Measurements from ENCODE around the gene MRPS9. TPM values are rescaled to one million over a fixed set of nuclear protein-coding genes. Genes with fewer than 3 reads are reported as not detected.

Gene MRPS9
- total and polyA plus RNA-seq, 2 donors (not counting 3 experiments of a cell fraction or from before 2014, with no cell fraction given): 14.5 to 23.9 TPM

GRCh38 chr2:105141099-105141614 is 103.3 kb downstream of the MRPS9 start:
- Histone ChIP-seq H2AFZ (ENCODE audit: low read depth, low read length) (no peak overlapping the region), H3K27me3 (ENCODE audit: control insufficient read depth in 2 of 2, insufficient read depth in 2 of 2, low read length in 2 of 2) (peaks cover 19 to 37% of the 10 kb centered on the region in 2 experiments), H3K9me3 (replicated peaks; ENCODE audit: control insufficient read depth, insufficient read depth, low read length) (no peaks in the 10 kb centered on the region), H3K4me2 (ENCODE audit: insufficient read depth, low read length) (no peak overlapping the region), H3K4me1 (ENCODE audit: control insufficient read depth, extremely low read depth, insufficient read depth, low read length) (no peaks in the 10 kb centered on the region), H3K27ac (ENCODE audit: insufficient read depth, low read depth, low read length) (no peak overlapping the region), H3K9me1 (replicated peaks; ENCODE audit: control insufficient read depth, extremely low read depth, insufficient read depth, low read length) (no peaks in the 10 kb centered on the region), H3K9ac (replicated peaks; ENCODE audit: extremely low read depth, insufficient read depth, low read length) (no peak overlapping the region), H3K36me3 (ENCODE audit: control insufficient read depth in 2 of 2, extremely low read depth in 1 of 2, insufficient read depth in 2 of 2, low read length in 2 of 2) (no peaks in the 10 kb centered on the region), H4K20me1 (replicated peaks; ENCODE audit: control insufficient read depth, extremely low read depth, insufficient read depth, low read length) (no peaks in the 10 kb centered on the region), H3K79me2 (ENCODE audit: control insufficient read depth, insufficient read depth, low read length) (no peaks in the 10 kb centered on the region), H3K4me3 (replicated peaks in 1 of 3; ENCODE audit: insufficient read depth in 1 of 3, low read depth in 1 of 3, low read length in 3 of 3) (no peak overlapping the region)
- BruUV-seq (replicated peaks): no TSS peak
- FAIRE-seq (no peak), DNase-seq (ENCODE audit: low read depth, low spot score) (no peak)
- POLR2A ChIA-PET: no interaction called here
- CTCF ChIA-PET: no interaction called here
- TF ChIP-seq MYC (IDR thresholded peaks at IDR 0.05; ENCODE audit: low read depth, low read length): no peak
- TF ChIP-seq POLR2A (IDR thresholded peaks at IDR 0.05; ENCODE audit: low read depth, low read length): no peak
- TF ChIP-seq GATA2 (IDR thresholded peaks at IDR 0.05; ENCODE audit: insufficient read depth, insufficient read length, low read depth, low read length): no peak
- TF ChIP-seq FOS (IDR thresholded peaks at IDR 0.05; ENCODE audit: borderline replicate concordance, insufficient read depth, low read length): no peak
- no peak for TF ChIP-seq MAX (IDR thresholded peaks at IDR 0.05; ENCODE audit: insufficient read depth, insufficient read length)
- no peak for TF ChIP-seq JUN (IDR thresholded peaks at IDR 0.05; ENCODE audit: borderline replicate concordance, insufficient read depth, insufficient read length, low read depth)
- no peak for TF ChIP-seq POLR2AphosphoS5 (IDR thresholded peaks at IDR 0.05; ENCODE audit: insufficient read depth, low read depth, low read length)
- TF ChIP-seq CTCF (IDR thresholded peaks at IDR 0.05; ENCODE audit: extremely low read depth in 1 of 2, insufficient read depth in 1 of 2, low read depth in 1 of 2, low read length in 2 of 2): no peak
- no peak for TF ChIP-seq EZH2 (IDR thresholded peaks at IDR 0.05; ENCODE audit: borderline replicate concordance, low read depth, low read length, severe bottlenecking)
- intact Hi-C loops (cut with micrococcal nuclease) (loop anchor here (5.0 kb wide), 1 partner anchor 36 kb away; no protein-coding TSS in a partner anchor), dilution Hi-C loops (cut with MboI; ENCODE audit: extremely low pct_ligation_motif_present, low sequenced_read_pairs) (no loop called here)

Data from endothelial cell of umbilical vein (primary cell).